Neural cell (in vitro differentiated cells): ENCODE data around the gene GALT.

Experiments used
- CTCF ChIP-seq: fragments of 450-650 bp; IDR thresholded peaks from 2 replicates; pipeline ENCODE4 v1.5.1; 2014; ENCODE audit warnings: antibody characterized with exemption, mild to moderate bottlenecking, moderate library complexity; ENCODE audit not compliant: poor library complexity, severe bottlenecking
- EP300 ChIP-seq: fragments of 450-650 bp; conservative IDR thresholded peaks from 2 replicates; pipeline ENCODE4 v1.6.1; 2014; ENCODE audit warnings: antibody characterized with exemption, mild to moderate bottlenecking, moderate library complexity; ENCODE audit not compliant: poor library complexity, severe bottlenecking
- EZH2 ChIP-seq: fragments of 200-600, 300-800 bp; shearing (Covaris generic), sonication (generic); IDR thresholded peaks from 2 replicates; pipeline ENCODE4 v1.6.1; 2014; ENCODE audit warnings: antibody characterized with exemption, low read length, borderline replicate concordance, mild to moderate bottlenecking; ENCODE audit not compliant: insufficient read depth, poor library complexity, severe bottlenecking
- MXI1 ChIP-seq: fragments of 450-650 bp; conservative IDR thresholded peaks from 2 replicates; pipeline ENCODE4 v1.6.1; 2014; ENCODE audit warnings: antibody characterized with exemption, mild to moderate bottlenecking; ENCODE audit not compliant: poor library complexity, severe bottlenecking
- POLR2AphosphoS5 ChIP-seq: IDR thresholded peaks from 2 replicates; pipeline ENCODE4 v1.6.1; 2012
- RAD21 ChIP-seq: fragments of 450-650 bp; conservative IDR thresholded peaks from 2 replicates; pipeline ENCODE4 v1.6.1; 2014; ENCODE audit warnings: antibody characterized with exemption, mild to moderate bottlenecking, moderate library complexity
- REST ChIP-seq: IDR thresholded peaks from 2 replicates; pipeline ENCODE4 v1.6.1; 2012; ENCODE audit warnings: borderline replicate concordance
- SMC3 ChIP-seq: fragments of 450-650 bp; conservative IDR thresholded peaks from 2 replicates; pipeline ENCODE4 v1.6.1; 2014; ENCODE audit warnings: antibody characterized with exemption, mild to moderate bottlenecking, moderate library complexity; ENCODE audit not compliant: poor library complexity
- TAF1 ChIP-seq: IDR thresholded peaks from 2 replicates; pipeline ENCODE4 v1.6.1; 2012; ENCODE audit warnings: low read depth

DNA sequence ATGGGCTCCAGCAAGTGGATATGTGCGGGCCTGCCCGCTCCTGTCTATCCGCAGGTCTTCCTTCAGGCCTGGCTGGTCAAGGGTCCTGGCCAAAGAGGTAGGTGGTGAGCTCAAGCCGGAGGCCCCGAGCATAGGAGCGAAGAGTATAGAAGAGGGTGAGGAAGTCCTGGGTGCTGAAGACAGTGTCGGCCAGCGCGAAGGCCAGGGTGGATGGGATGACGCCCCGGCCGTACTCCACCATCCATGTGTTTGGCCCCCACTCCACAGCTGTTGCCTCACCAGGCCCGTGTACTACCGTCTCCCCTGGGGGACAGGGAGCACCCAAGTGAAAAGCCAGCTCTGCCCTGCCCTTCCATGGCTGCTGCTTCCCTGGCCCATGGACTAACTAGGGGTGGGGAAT, 10.9 kb upstream of the GALT start:
- no peak for TF ChIP-seq CTCF
- no peak for TF ChIP-seq EZH2
- TF ChIP-seq POLR2AphosphoS5: no peak
- TF ChIP-seq EP300: no peak
- no peak for TF ChIP-seq RAD21
- TF ChIP-seq REST: no peak
- TF ChIP-seq TAF1: no peak
- no peak for TF ChIP-seq SMC3
- TF ChIP-seq MXI1: no peak
